ENCODE measurements around the gene EVI5L. TPM values are rescaled to one million over a fixed set of nuclear protein-coding genes. Genes with fewer than 3 reads are reported as not detected.
A peak's percentile ranks its signal among the peaks of the same experiment; 100 is the strongest.

The EVI5L gene
- total RNA-seq, 1 experiment from 2014 or later = 6.4 TPM

DNA sequence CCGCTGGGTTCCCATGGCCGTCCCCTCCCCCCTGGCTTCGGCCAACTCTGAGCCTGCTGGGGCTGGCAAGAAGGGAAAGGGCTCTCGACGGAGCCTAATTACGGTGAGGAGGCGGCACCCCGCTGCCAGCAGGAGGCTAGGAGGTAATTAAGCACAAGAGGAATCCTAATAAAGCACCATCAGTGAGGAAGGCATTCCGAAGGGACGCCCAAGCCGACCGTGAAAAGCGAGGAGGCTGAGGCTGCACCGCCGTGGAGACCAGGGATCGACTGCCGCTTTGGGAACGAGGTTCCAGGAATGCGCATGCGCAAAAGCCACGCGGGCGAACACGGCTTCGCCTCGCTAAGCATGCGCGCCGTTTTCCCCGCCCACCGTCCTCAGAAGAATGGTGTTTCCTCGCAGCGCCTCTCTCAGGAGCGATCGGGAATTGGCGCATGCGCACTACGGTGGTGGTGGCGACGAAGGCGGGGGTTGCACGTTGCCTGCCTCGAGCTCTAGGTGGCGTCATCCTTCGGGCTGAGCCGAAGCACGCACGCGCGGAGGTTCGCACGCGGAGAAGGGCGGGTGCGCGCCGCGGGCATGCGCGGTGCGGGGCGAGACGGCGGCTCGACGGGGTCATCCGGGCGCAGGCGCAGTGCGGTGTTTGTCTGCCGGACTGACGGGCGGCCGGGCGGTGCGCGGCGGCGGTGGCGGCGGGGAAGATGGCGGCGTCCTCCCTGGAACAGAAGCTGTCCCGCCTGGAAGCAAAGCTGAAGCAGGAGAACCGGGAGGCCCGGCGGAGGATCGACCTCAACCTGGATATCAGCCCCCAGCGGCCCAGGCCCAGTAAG, 73.4 kb downstream of the EVI5L start, which contains the start of gene MAP2K7:
Gene MAP2K7, plus strand, starts transcription at position 634 of the 830 bp plus-strand sequence. Its CDS starts 68 bp downstream, at position 702.
- in situ Hi-C loops (cut with HindIII; ENCODE audit: low pct_unique_long_range_greater_than_20kb, low sequenced_read_pairs) = no loop called here
- H3K27me3 ChIP-seq (ENCODE audit: control insufficient read depth, insufficient read depth, low read length) = no peaks in the 10 kb centered on the region
- CTCF ChIA-PET = no interaction called here
- peaks cover 6% of the 10 kb centered on the region; the same call in 1 of the 2 replicates for H3K4me1 ChIP-seq (ENCODE audit: control insufficient read depth, insufficient read depth, low read length)
- no peaks in the 10 kb centered on the region; the same call in 1 of the 2 replicates for H3K36me3 ChIP-seq (ENCODE audit: control insufficient read depth, insufficient read depth, low read length)
- peak within 1 kb of the TSS; percentile 80 to 82 for H3K4me3 ChIP-seq (ENCODE audit: low read depth in 2 of 2, low read length in 2 of 2)
- intact Hi-C loops (cut with micrococcal nuclease; ENCODE audit: unreplicated experiment) = no loop called here
- peak within 1 kb of the TSS; percentile 96 for H3K27ac ChIP-seq (ENCODE audit: low read length)
- no peaks in the 10 kb centered on the region for H3K9me3 ChIP-seq (ENCODE audit: control insufficient read depth, insufficient read depth, low read depth, low read length)
- no TSS peak for BruUV-seq (replicated peaks)
- DNase-seq (ENCODE audit: low read depth, low spot score) (peak; percentile 95), ATAC-seq (peak; percentile 83)
- POLR2A ChIA-PET = no interaction called here
- TF ChIP-seq POLR2AphosphoS5 (IDR thresholded peaks at IDR 0.05; ENCODE audit: low read depth, low read length) (peak; percentile 95), SIN3A (IDR thresholded peaks at IDR 0.05; ENCODE audit: borderline replicate concordance, insufficient read depth, low read depth, low read length) (peak; percentile 41; the same call in 1 of the 2 replicates), TCF7L2 (IDR thresholded peaks at IDR 0.05; ENCODE audit: low read depth, low read length) (no peak)
- TF ChIP-seq, protein P1, sequence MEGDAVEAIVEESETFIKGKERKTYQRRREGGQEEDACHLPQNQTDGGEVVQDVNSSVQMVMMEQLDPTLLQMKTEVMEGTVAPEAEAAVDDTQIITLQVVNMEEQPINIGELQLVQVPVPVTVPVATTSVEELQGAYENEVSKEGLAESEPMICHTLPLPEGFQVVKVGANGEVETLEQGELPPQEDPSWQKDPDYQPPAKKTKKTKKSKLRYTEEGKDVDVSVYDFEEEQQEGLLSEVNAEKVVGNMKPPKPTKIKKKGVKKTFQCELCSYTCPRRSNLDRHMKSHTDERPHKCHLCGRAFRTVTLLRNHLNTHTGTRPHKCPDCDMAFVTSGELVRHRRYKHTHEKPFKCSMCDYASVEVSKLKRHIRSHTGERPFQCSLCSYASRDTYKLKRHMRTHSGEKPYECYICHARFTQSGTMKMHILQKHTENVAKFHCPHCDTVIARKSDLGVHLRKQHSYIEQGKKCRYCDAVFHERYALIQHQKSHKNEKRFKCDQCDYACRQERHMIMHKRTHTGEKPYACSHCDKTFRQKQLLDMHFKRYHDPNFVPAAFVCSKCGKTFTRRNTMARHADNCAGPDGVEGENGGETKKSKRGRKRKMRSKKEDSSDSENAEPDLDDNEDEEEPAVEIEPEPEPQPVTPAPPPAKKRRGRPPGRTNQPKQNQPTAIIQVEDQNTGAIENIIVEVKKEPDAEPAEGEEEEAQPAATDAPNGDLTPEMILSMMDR (IDR thresholded peaks at IDR 0.05) = peak; percentile 90
- TF ChIP-seq, protein P2, sequence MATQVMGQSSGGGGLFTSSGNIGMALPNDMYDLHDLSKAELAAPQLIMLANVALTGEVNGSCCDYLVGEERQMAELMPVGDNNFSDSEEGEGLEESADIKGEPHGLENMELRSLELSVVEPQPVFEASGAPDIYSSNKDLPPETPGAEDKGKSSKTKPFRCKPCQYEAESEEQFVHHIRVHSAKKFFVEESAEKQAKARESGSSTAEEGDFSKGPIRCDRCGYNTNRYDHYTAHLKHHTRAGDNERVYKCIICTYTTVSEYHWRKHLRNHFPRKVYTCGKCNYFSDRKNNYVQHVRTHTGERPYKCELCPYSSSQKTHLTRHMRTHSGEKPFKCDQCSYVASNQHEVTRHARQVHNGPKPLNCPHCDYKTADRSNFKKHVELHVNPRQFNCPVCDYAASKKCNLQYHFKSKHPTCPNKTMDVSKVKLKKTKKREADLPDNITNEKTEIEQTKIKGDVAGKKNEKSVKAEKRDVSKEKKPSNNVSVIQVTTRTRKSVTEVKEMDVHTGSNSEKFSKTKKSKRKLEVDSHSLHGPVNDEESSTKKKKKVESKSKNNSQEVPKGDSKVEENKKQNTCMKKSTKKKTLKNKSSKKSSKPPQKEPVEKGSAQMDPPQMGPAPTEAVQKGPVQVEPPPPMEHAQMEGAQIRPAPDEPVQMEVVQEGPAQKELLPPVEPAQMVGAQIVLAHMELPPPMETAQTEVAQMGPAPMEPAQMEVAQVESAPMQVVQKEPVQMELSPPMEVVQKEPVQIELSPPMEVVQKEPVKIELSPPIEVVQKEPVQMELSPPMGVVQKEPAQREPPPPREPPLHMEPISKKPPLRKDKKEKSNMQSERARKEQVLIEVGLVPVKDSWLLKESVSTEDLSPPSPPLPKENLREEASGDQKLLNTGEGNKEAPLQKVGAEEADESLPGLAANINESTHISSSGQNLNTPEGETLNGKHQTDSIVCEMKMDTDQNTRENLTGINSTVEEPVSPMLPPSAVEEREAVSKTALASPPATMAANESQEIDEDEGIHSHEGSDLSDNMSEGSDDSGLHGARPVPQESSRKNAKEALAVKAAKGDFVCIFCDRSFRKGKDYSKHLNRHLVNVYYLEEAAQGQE (IDR thresholded peaks at IDR 0.05; ENCODE audit: insufficient read depth in 1 of 2, low read depth in 2 of 2, low read length in 1 of 2) = peak in 1 of 2 experiments; percentile 76; a peak in 2 of 4 replicates

DNA sequence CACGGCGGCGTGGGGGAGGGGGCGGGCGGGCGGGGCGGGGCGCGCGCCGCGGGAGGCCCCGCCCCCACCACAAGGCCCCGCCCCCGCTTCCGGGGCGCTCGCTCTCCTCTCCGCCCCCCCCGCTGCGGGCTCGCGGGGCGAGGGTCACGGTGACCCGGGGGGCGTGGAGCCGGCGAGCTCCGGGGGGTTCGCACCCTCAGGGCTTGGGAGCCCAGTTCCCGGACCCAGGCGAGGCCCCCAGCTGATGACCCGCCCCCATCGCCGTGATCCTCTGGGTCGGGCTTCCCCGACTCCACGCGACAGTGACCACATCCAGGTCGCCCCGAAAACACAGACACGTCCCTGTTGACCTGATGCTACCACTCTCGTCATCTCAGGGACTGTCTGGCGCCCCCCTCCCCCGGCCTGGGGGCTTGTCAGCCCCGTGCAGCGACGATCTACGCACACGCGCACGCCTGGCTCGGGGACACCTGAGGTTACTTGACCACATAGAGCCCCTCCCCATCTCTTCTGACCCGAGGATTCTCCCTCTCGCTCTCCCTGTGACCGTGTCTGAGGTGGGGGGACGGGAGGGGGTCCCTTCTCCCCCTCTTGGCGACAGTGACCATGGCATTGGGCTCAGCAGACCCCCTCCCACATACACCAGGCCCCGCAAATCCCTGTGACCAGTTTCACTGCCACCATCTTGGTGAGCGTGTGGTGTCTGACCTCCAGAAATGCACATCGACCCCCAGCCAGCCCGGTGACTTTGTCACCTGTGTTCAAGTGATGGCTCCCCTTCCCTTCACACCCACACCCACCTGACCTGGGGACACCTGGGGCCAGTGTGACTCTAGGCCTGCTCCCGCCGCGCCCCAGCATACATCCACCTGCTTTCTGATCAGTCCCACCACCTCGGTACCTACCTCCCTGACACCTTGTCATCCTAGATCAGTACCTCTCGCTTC, 74.3 kb downstream of the EVI5L start:
- no peak for DNase-seq (ENCODE audit: low read depth, low spot score)
- in situ Hi-C loops (cut with HindIII; ENCODE audit: low pct_unique_long_range_greater_than_20kb, low sequenced_read_pairs) = no loop called here

More for the DNA sequence above, 74.3 kb downstream of the EVI5L start:
- ChIA-PET CTCF (no interaction called here), POLR2A (no interaction called here)
- intact Hi-C loops (cut with micrococcal nuclease; ENCODE audit: unreplicated experiment) = no loop called here
- TF ChIP-seq POLR2AphosphoS5 (IDR thresholded peaks at IDR 0.05; ENCODE audit: low read depth, low read length) (no peak), TCF7L2 (IDR thresholded peaks at IDR 0.05; ENCODE audit: low read depth, low read length) (no peak), SIN3A (IDR thresholded peaks at IDR 0.05; ENCODE audit: borderline replicate concordance, insufficient read depth, low read depth, low read length) (no peak; the same call in 1 of the 2 replicates)
- TF ChIP-seq, protein P2 (IDR thresholded peaks at IDR 0.05; ENCODE audit: insufficient read depth in 1 of 2, low read depth in 2 of 2, low read length in 1 of 2) = no peak
- TF ChIP-seq, protein P1 (IDR thresholded peaks at IDR 0.05) = no peak
- Histone ChIP-seq H3K27me3 (ENCODE audit: control insufficient read depth, insufficient read depth, low read length) (no peaks in the 10 kb centered on the region), H3K4me1 (ENCODE audit: control insufficient read depth, insufficient read depth, low read length) (peaks cover 6% of the 10 kb centered on the region; the same call in 1 of the 2 replicates), H3K4me3 (ENCODE audit: low read depth in 2 of 2, low read length in 2 of 2) (peak overlapping the region; percentile 80 to 82), H3K9me3 (ENCODE audit: control insufficient read depth, insufficient read depth, low read depth, low read length) (no peaks in the 10 kb centered on the region), H3K27ac (ENCODE audit: low read length) (peak overlapping the region; percentile 84), H3K36me3 (ENCODE audit: control insufficient read depth, insufficient read depth, low read length) (no peaks in the 10 kb centered on the region; the same call in 1 of the 2 replicates)
- BruUV-seq (replicated peaks) = no TSS peak
- peak; percentile 32 for ATAC-seq

Measured in Panc1 (cell line).